CD4-positive, alpha-beta T cell treated with Interleukin-21 for 1 hour (primary cell): ENCODE data around the gene CMSS1.
"Not testable (repeated sequence)": the region's sequence is repeated elsewhere in the genome, so short reads cannot be mapped to it uniquely, and the experiment has no call there.

Experiments
- DNase-seq: peaks from one replicate; pipeline ENCODE4 v3.0.0-alpha.2; 2020

The CMSS1 gene

GRCh38 chr3:100032243-100032642, 214.6 kb downstream of the CMSS1 start:
- no peak for DNase-seq

DNA sequence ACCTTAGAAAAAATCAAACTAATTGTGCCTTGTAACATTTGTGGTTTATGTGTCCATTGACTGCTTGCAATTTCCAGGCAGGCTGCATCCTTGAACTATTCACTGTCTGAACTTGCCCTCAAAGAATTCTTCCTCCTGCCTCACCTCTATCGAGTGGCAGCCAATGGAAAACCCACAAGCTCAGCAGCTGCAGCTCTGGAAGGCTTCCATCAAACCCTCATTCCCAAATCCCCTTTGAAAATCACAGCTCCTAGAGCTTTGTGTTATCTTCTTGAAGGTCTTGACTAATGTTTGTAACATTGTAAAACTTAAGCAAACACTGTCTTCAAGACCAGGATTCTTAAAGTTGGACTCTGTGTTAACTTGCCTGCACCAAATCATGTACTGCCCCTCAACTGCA, 215.5 kb downstream of the CMSS1 start:
- DNase-seq: no peak

DNA sequence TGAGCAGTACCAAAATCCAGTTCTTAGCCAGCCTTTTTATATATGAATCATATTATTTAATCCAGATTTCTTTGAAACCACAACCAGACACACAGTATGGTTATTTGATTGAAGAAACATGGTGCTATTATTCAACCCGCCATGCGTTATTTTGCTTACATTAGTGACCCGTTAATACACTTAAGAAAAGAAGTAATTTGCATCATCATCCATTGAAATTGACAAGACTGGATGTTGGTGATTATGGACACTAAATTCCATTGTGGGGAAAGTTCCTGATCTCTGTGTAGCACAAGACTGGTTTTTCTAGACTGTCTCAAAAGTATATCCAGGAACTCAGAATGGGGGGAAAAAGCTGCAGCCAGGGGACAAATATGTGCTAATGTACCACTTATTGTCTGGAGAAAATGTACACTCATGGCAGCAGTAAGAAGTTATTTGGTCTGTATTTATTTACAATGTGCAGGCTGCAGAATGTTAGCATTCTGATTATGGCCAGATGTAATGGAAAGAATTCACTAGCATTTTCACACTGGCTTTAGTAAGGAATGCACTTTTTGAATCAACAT, 216.3 kb downstream of the CMSS1 start:
- no peak for DNase-seq

- no peak for DNase-seq
Observed at GRCh38 chr3:100039075-100039474, 221.4 kb downstream of the CMSS1 start.

DNA sequence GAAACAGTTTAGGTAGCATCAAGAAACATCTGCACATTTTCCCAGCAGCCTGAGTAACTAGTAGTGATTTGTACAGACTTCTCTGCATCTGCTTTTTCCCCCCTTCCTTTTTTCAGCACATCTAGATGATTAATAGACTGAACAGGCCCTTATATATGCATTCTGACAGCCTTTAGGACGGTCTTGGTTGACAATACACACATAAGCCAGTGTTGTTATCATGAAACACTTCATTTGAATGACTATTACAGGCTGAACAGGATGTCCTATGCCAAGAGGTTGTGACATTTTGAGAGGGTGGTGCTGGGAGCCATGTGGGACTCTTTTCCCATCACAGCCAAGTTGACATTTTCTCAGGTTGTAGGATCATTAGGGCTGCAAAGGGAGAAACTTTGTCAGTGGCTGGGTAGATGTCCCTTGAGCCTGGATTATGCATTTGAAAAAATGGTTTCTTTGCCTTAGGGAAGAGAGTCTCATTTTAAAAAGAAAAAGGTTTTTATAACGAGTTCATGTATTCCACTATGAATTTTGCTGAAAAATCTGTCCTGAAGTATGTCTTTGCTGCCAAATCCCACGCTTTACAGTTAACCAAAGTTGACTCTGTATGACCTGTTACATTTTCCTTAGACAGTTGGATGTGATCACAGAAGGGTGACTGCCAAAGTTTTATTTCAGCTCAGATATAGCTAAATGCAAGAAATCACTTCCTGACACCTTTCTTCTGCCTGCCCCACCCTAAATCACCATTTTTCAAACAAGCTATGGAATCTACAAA, 223.0 kb downstream of the CMSS1 start:
- DNase-seq: no peak

DNA sequence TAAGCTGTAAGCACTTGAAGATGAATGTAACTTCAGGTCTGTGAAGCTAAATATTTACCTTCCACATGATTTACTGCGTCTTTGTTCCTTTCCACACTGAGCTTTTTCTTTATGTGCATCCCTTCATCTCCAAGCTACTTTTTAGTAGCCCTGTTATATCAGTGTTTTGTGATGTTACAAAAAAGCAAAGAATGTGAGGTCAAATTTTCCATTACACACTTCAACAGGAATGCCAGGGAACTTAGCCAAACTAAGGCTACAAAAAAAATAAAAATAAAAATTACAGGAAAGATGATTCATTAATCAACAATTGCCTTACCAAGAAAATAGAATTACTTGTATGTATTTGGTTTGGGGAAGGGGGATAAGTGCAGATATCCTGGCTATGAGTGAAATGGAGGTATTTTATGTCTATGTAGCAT, 223.7 kb downstream of the CMSS1 start:
- no peak for DNase-seq

GRCh38 chr3:100042166-100042981, 224.7 kb downstream of the CMSS1 start:
- no peak for DNase-seq

GRCh38 chr3:100043271-100043670, 225.6 kb downstream of the CMSS1 start:
- no peak for DNase-seq

DNA sequence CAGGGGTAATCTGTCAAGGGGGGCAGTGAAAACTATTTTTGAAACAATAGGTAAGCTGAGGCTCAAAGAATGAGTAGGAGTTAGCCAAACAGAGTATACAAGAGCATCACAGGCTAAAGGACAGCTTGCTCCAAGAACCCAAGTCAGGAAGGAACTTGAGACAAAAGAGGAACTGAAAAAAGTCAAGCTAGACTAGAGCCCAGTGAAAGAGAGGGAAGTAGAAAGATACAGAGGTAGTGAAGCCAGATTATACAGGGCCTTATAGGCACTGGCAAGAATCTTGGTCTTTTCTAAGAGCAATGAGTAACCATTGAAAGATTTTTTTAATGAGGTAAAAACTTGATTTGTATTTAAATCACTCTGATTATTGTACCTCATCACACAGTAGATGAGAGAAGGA, 226.7 kb downstream of the CMSS1 start:
- peak; percentile 9 for DNase-seq

GRCh38 chr3:100045696-100046095, 228.0 kb downstream of the CMSS1 start:
- no peak for DNase-seq

DNA sequence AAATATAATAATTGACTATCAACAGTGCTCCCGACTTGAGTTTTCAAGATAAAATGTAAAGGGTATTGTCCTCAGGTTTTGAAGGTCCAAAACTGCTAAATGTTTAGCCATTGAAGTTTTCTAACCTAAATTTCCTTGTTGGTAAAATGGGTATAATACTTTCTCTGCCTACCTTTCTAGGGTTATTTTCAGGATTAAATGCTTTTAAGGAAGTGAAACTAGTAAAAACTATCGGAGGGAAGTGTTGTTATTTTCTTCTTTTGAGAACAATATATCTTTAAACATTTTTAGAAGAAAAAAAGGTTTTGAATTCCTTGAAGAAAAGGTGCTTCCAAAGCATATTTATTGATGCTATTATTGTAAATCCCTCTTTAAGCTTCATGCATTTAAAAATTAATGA, 229.3 kb downstream of the CMSS1 start:
- no peak for DNase-seq

- no peak for DNase-seq
Observed at GRCh38 chr3:100047455-100048141, 229.9 kb downstream of the CMSS1 start.

DNA sequence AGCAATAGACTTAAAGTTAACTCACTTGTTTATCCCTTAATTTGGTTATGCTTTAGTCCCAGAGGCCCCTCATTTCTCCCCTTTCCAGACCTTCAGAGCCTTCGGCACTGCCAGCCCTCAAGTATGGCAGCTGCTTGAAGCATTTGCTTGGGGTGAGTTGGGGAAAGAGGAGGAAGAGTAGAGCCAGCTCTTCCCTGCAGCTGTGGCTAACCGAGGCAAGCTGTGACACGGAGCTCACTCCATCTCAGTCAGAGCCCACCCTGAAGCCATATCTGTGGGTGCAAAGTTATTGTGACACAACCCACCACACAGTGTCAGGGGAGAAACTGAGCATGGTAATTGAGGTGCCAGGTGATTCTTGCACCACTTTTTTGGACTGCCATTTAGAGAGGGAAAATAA, 230.6 kb downstream of the CMSS1 start:
- no peak for DNase-seq

GRCh38 chr3:100051513-100051912, 233.9 kb downstream of the CMSS1 start:
- not testable (repeated sequence) for DNase-seq

- no peak for DNase-seq
Observed at GRCh38 chr3:100053951-100054620, 236.4 kb downstream of the CMSS1 start.

- DNase-seq: no peak
Observed at GRCh38 chr3:100057716-100058575, 240.3 kb downstream of the CMSS1 start.

- DNase-seq: no peak
Observed at GRCh38 chr3:100059472-100059871, 241.8 kb downstream of the CMSS1 start.

- DNase-seq: peak; percentile 14
Observed at GRCh38 chr3:100060685-100061484, 243.2 kb downstream of the CMSS1 start.

DNA sequence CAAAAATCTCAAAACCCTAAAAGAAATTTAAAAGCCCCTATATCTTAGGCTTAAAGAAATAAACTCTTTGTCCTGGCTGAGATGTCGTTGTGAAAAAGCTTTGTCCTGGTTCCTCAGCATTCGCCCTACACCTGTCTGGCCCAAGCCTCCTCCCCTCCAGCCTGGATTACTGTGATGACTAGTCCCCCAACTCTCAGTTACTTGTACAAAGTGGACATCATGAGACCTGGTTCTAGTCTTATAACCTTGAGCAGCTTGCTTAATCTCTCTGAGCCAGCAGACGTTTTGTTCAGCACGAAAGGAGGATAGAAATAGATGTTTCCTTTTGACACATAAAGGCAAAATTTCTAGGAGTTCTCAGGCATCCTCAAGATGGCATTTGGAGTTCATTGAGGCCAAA, 245.0 kb downstream of the CMSS1 start:
- DNase-seq: no peak

DNA sequence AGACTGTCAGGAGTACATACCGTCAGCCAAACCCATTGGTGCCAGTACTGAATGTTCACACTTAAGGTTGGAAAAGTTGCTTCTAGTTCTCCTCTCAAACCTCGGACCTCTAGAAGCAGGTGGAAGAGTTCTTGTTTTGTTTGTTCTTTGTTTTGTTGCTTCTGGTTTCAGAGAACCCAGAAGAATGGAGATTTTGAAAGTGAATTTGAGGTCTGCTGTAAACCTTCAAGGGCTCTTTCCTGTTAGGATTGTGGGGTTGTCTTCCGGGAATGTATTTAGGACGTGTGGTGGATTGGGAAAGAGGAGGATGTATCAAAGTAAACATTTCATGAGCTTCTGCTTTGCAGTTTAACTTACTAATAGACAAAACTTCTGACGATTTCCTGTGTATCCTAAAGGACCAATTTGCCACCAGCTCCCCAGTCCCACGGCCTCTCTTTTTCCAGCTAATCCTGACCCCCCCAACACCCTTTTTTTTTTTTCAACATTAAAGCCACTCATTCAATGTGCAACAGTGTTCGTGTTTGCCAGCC, 246.3 kb downstream of the CMSS1 start:
- DNase-seq: no peak

DNA sequence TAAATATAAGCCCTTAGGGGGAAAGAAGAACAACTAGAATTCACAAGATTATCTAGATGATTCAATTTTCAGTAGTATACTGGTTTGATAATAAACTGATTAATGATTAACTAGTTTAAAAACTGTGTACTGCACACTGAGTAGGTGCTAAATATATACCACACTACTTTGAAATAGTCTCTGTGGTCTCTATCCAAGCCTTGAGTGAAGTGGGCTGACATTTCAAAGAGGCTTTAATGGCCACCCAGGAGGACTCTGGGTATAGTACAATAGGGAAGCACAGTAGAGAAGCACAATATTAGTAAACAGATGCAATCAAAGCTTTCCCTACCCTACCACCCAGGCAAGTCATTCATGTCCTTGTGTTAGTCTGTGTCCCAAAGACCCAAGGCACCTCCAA, 249.9 kb downstream of the CMSS1 start:
- no peak for DNase-seq
